Metanephros (tissue), 1 donor: ENCODE results near the gene GIMAP1. TPM values are rescaled to one million over a fixed set of nuclear protein-coding genes. Genes with fewer than 3 reads are reported as not detected.

Experiments
- total RNA-seq: library from RNA; depleted of rRNA; stranded (reverse); fragments of >200 nt; gene quantifications from one replicate; pipeline ENCODE4 v1.2.3, GENCODE V29; 2014

The GIMAP1 gene
- 2.6 TPM for total RNA-seq

DNA sequence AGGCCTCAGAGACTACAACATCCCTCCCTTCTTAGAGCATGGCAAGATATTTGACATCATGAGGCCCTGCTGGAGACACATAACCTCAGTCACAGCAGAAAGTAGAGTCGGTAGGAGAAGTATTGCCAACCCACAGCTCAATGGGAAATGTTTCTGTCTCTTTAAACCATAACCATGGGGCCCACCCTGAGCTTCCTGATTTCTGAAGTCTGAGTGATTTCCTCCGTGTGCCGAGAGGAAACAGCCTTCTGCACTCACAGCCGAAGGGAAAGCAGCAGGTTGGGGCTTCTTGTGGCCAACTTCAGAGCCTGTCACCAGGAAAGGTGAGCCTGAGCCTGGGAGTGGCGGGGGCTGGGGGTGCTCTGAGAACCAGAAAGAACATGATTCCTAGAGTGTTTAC is at the start of gene GIMAP1:
TSS of gene GIMAP1 (plus strand) at position 246 of the 400 bp plus-strand sequence. CDS start 2,435 bp downstream, outside the sequence.

DNA sequence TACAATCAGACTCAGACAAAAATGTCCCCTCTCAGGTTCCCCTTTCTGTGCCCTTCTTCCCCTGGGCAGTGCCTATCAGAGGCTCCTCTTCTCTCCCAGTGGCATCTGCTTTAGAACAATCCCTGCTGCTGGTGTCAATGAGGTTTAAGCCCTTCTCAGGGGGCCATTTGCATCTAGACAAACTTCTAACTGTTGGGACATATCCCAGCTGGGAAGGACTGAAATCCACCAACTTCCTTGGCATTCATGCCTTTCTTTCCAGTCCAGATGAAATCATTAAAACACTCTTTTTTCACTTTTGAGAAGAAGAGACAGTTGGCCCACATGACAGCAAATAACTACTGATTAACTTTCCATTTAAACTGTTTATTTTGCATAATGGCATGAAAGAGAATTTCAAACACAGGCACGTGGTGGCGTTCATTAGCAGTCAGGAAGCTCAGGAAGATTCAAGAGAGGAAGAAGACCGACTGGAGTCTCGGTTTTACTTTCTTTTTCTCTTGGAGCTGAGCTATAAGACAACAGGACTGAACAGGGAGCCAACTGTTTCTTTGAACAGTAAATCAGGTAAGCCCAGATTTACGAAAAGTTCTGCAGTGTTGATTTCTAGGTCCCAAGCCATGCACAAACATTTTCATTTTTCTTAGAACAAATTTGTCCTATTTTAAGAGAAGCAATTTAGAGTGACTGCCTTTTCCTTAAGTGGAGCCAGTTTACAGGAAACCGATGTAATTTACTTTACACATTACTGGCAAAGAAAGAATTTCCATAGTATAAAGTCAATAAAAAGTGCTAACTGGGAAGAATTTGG is 31.0 kb upstream of the GIMAP1 start, which contains the start of gene GIMAP2:
TSS of gene GIMAP2 (plus strand) at position 488 of the 811 bp plus-strand sequence. CDS start 1,354 bp downstream, outside the sequence.

DNA sequence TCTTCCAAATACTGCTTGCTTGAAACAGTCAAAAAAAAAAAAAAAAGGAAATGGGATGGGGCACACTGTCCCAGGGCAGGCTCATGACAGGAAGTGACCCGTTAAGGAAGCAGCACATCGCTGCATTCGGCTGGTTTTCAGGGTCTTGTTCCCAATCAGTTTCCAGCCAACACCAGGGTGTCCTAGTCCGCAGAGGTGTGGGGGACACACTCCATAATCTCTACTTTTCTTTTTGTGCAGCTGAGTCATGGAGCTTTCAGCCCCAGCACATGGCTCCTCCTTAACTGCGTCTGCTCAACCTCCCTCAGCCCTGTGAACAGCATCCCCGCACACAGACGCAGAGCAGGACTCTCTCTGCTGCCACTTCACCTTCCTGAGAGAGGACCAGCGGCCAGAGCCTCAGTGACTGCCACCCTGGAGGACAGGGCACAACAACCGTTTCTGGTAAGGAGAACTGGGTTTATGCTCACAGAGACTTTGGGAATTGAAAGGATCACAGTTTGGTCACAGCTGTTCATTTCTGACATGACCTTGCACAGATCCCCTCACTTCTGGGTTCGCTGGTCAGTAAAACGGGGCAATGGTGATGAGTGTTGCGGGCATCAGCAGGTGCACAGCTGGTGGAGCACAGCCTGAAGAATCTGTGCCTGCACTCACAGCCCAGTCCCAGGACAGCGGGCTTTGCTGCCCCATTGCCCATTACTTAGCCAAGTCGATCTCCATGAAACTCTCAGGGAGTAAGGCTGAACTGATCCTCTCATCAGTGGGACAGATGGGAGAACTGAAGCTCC is 21.0 kb downstream of the GIMAP1 start, which contains the start of gene GIMAP5:
TSS of gene GIMAP5 (plus strand) at position 154 of the 791 bp plus-strand sequence. CDS start 3,467 bp downstream, outside the sequence.

Other genes starting within 250 kb of the GIMAP1 start
- gene GIMAP7, start 201.7 kb upstream of the GIMAP1 start, total RNA-seq = 8.0 TPM
- 24.2 TPM for gene GIMAP4, start 149.2 kb upstream of the GIMAP1 start, total RNA-seq
- 18.9 TPM for gene GIMAP6, start 84.2 kb upstream of the GIMAP1 start, total RNA-seq
- gene GIMAP2, start 30.9 kb upstream of the GIMAP1 start, total RNA-seq = 10.0 TPM
- gene GIMAP5, start 20.8 kb downstream of the GIMAP1 start, total RNA-seq = 17.0 TPM
- 69.6 TPM for gene TMEM176B, start 83.8 kb downstream of the GIMAP1 start, total RNA-seq
- 71.8 TPM for gene TMEM176A, start 84.2 kb downstream of the GIMAP1 start, total RNA-seq
- 82.9 TPM for gene AOC1, start 135.9 kb downstream of the GIMAP1 start, total RNA-seq